ENCODE measurements around the gene USE1. TPM values are rescaled to one million over a fixed set of nuclear protein-coding genes. Genes with fewer than 3 reads are reported as not detected.

USE1 gene
- total RNA-seq, 1 donor: 25.7 TPM

DNA sequence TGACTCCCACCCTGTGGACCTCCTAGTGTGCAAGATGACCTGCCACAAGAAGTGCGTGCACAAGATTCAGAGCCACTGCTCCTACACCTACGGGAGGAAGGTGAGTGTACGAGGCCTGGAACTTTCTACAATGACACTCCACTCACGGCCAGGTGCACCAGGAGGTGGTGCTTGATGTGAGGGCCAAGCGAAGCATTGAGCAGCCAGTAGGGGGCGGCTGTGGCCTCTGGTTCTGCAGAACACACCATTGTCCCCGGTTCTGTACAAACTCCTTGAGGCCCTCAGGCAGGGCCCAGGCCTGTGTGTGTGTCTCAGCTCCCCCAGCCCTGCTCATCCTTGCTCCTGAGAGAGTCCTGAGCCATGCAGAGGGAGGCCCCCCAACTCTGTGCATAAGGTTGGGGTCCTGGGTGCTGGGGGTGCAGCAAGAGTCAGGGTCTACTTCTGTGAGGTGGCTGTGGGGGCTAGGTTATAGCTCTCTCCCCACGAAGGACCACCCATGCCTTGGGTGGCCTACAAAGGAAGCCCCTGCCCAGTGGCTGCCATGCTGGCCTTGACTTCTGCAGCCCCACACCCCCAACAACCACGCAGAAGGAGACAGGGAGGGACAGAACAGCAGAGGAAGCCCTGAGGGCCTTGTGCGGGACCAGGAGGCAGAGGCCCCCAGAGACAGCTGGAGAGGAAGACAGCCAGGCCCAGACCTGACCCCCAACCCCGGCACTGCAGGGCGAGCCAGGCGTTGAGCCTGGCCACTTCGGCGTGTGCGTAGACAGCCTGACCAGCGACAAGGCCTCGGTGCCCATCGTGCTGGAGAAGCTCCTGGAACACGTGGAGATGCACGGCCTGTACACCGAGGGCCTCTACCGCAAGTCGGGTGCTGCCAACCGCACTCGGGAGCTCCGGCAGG is 9.7 kb upstream of the USE1 start:
- peak; percentile 93 for DNase-seq (ENCODE audit: insufficient read length, low spot score, missing footprints)
- Histone ChIP-seq H4K20me1 (ENCODE audit: insufficient read depth, low read length) (peaks cover 15% of the 10 kb centered on the region), H3K4me1 (ENCODE audit: insufficient read depth, low read length) (peaks cover 4% of the 10 kb centered on the region), H3K27ac (ENCODE audit: low read depth, low read length) (no peak overlapping the region), H3K36me3 (ENCODE audit: insufficient read depth, low read length) (peaks cover 70% of the 10 kb centered on the region), H2AFZ (ENCODE audit: low read length) (no peak overlapping the region), H3K4me2 (ENCODE audit: insufficient read depth, low read length) (no peak overlapping the region), H3K27me3 (ENCODE audit: insufficient read depth, low read length) (no peaks in the 10 kb centered on the region), H3K9me3 (ENCODE audit: low read depth, low read length) (no peaks in the 10 kb centered on the region), H3K4me3 (ENCODE audit: insufficient read depth, low read length) (no peak overlapping the region), H3K79me2 (ENCODE audit: insufficient read depth, low read length) (no peaks in the 10 kb centered on the region)
- TF ChIP-seq, protein P1, sequence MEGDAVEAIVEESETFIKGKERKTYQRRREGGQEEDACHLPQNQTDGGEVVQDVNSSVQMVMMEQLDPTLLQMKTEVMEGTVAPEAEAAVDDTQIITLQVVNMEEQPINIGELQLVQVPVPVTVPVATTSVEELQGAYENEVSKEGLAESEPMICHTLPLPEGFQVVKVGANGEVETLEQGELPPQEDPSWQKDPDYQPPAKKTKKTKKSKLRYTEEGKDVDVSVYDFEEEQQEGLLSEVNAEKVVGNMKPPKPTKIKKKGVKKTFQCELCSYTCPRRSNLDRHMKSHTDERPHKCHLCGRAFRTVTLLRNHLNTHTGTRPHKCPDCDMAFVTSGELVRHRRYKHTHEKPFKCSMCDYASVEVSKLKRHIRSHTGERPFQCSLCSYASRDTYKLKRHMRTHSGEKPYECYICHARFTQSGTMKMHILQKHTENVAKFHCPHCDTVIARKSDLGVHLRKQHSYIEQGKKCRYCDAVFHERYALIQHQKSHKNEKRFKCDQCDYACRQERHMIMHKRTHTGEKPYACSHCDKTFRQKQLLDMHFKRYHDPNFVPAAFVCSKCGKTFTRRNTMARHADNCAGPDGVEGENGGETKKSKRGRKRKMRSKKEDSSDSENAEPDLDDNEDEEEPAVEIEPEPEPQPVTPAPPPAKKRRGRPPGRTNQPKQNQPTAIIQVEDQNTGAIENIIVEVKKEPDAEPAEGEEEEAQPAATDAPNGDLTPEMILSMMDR (IDR thresholded peaks at IDR 0.05; ENCODE audit: extremely low read depth, low read depth, low read length): peak; percentile 58

DNA sequence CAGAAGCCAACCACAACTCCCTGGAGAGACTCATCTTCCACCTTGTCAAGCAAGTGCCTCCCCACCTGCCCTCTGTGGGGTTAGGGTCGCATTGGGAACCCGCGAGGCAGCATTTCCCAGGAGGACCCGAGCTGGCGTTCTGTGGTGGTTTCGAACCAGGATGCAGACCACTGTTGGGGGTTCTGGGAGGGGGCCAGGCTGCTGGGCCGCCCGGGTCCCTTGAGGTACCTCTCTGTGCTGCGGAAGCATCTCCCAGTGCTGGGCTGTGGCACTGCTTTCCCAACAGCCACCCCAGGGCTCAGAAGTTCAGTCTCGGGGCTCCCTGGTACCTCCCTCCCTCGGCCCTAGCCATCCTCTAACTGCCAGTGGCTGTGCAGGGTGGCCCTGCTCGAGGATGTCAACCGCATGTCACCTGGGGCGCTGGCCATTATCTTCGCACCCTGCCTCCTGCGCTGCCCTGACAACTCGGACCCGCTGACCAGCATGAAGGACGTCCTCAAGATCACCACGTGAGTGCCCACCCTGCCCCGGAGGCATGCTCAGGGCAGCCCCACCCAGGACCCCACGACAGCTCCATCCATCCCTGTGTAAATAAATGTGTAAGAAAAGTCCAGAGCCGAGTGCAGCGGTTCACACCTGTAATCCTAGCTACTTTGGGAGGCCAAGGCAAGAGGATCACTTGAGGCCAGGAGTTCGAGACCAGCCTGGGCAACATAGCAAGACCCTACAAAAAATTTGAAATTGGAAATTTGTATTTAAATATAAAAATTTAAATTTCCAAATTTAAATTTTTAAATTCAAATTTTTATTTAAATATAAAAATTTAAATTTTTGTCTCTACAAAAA is 8.2 kb upstream of the USE1 start:
- TF ChIP-seq, protein P1 (IDR thresholded peaks at IDR 0.05; ENCODE audit: extremely low read depth, low read depth, low read length): no peak
- peaks cover 4% of the 10 kb centered on the region for H3K4me1 ChIP-seq (ENCODE audit: insufficient read depth, low read length)
- DNase-seq (ENCODE audit: insufficient read length, low spot score, missing footprints): peak; percentile 44
- H3K9me3 ChIP-seq (ENCODE audit: low read depth, low read length): no peaks in the 10 kb centered on the region
- no peaks in the 10 kb centered on the region for H3K79me2 ChIP-seq (ENCODE audit: insufficient read depth, low read length)
- no peak overlapping the region for H2AFZ ChIP-seq (ENCODE audit: low read length)
- H3K27me3 ChIP-seq (ENCODE audit: insufficient read depth, low read length): no peaks in the 10 kb centered on the region
- peaks cover 64% of the 10 kb centered on the region for H3K36me3 ChIP-seq (ENCODE audit: insufficient read depth, low read length)
- no peak overlapping the region for H3K4me2 ChIP-seq (ENCODE audit: insufficient read depth, low read length)
- H4K20me1 ChIP-seq (ENCODE audit: insufficient read depth, low read length): peaks cover 15% of the 10 kb centered on the region
- no peak overlapping the region for H3K27ac ChIP-seq (ENCODE audit: low read depth, low read length)
- H3K4me3 ChIP-seq (ENCODE audit: insufficient read depth, low read length): no peak overlapping the region

DNA sequence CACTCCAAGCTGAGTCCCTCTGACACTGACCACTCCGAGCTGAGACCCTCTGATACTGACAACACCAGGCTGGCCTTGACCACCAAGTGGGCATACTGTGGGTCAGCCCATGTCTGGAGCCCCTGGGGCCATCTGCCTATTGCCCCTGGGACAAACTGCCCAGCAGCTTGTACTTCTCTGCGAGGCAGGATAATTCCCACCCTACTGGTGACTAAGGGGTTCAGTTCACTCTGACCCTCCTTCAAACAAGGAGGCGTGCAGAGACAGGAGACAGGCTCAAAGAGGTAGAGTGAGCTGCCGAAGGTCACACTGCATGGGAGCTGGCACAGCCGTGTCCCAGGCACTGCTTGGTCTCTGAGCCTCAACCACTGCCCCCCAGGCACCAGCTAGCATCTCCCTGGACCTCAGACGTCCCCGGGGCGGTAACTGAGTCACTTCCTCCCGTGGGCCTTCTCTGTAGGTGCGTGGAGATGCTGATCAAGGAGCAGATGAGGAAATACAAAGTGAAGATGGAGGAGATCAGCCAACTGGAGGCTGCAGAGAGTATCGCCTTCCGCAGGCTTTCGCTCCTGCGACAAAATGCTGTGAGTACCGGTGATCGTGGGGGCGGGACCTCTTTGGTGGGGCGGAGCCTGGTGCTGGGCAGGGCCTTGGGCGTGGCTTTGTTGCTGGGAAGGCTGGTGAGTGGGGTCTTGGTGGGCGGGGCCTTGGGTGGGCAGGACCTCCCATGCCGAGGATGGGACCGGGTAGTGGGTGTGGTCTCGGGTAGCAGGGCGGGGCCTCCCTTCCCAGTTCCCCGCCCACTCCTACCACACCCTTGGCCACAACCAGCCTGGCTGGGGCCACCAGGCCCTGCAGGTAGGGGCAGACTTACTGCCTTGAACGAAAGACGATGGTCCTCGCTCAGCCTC is 5.8 kb upstream of the USE1 start:
- TF ChIP-seq, protein P1 (IDR thresholded peaks at IDR 0.05; ENCODE audit: extremely low read depth, low read depth, low read length): no peak
- Histone ChIP-seq H3K79me2 (ENCODE audit: insufficient read depth, low read length) (no peaks in the 10 kb centered on the region), H3K27ac (ENCODE audit: low read depth, low read length) (no peak overlapping the region), H3K4me2 (ENCODE audit: insufficient read depth, low read length) (no peak overlapping the region), H3K4me3 (ENCODE audit: insufficient read depth, low read length) (no peak overlapping the region), H2AFZ (ENCODE audit: low read length) (no peak overlapping the region), H3K36me3 (ENCODE audit: insufficient read depth, low read length) (peaks cover 59% of the 10 kb centered on the region), H3K27me3 (ENCODE audit: insufficient read depth, low read length) (no peaks in the 10 kb centered on the region), H4K20me1 (ENCODE audit: insufficient read depth, low read length) (peaks cover 9% of the 10 kb centered on the region), H3K4me1 (ENCODE audit: insufficient read depth, low read length) (peaks cover 4% of the 10 kb centered on the region), H3K9me3 (ENCODE audit: low read depth, low read length) (no peaks in the 10 kb centered on the region)
- peak; percentile 89 for DNase-seq (ENCODE audit: insufficient read length, low spot score, missing footprints)

All from osteoblast (primary cell).